ENCODE data around the gene ANKRD53. TPM values are rescaled to one million over a fixed set of nuclear protein-coding genes. Genes with fewer than 3 reads are reported as not detected.

Gene ANKRD53
- 0.51 and 0.74 TPM in 2 replicates for total RNA-seq

- peak; percentile 43 for DNase-seq
Measured at GRCh38 chr2:70978341-70979179, at the start of gene ANKRD53. TSS of gene ANKRD53 (plus strand) at chr2:70978630. CDS start at chr2:70978646, 16 bp downstream.

GRCh38 chr2:70930371-70931329, 47.8 kb upstream of the ANKRD53 start:
- no peak for DNase-seq

- DNase-seq = no peak
Measured at GRCh38 chr2:70931376-70932000, 46.9 kb upstream of the ANKRD53 start.

GRCh38 chr2:70932631-70933230, 45.7 kb upstream of the ANKRD53 start:
- DNase-seq = no peak

DNA sequence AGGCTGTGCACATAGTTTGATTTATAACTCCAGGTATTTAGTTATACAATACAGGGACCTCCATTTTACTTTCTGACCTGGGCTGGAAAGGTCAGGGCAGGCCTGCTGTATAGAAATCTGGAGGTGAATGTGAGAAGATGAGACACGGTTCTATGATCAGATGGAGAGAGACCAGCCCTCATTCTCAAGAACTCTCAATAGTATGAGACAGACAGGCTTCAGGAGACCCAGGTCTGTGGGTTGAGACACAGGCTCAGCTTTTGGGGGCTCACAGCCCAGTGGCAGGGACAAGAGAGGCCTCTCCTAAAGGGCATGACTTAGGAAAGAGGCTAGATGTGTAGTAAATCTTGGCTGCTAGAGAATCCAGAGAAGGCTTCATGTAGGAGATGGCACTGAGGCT, 43.4 kb upstream of the ANKRD53 start:
- DNase-seq = no peak

GRCh38 chr2:70935468-70936164, 42.8 kb upstream of the ANKRD53 start, which contains the start of gene ATP6V1B1:
TSS of gene ATP6V1B1 (plus strand) at chr2:70935900. CDS start at chr2:70935955, 55 bp downstream.
- no peak for DNase-seq

GRCh38 chr2:70936165-70936978, 42.1 kb upstream of the ANKRD53 start:
- no peak for DNase-seq

- no peak for DNase-seq
Measured at GRCh38 chr2:70936979-70937811, 41.2 kb upstream of the ANKRD53 start.

GRCh38 chr2:70937866-70938585, 40.4 kb upstream of the ANKRD53 start:
- no peak for DNase-seq

GRCh38 chr2:70938586-70938950, 39.9 kb upstream of the ANKRD53 start:
- no peak for DNase-seq

DNA sequence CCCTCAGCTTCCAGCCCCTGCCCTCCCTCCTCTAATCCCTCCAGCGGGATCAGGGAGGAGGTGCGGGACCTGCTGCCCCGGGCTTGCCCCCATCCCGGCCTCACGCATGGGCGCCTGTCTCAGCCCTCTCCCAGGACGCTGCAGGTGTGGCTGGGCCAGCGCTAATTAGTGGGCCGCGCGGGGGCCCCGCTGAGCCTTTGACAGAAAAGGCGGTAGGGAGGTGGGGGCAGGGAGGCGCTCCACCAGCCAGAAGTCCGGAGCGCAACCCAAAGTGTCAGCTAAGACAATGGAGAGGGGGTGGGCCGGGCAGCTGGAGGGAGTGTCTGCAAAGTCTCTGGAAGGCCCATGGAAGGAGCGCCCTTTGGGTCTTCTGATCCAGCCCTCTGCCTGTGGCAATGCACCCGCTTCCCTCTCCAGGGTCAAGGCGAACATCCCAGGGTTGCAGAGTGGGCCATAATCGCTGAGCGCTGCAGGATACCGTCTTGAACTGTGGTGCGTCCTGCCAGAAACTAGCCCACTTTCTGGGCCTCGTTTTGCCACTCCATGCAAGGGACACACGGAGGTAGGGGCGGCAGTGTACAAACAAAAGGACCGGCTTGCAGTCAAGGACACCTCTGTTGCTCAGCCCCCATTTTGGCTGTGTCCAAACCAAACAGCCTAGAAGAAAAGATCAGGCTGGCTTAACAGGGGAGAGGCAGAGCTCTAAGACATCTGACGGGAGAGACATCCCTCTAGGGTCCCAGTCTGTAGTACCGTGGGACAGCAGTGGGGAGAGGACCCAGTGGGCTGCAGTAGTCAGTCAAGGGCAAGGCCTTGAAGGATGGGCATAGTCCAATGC, 39.2 kb upstream of the ANKRD53 start:
- no peak for DNase-seq

GRCh38 chr2:70939839-70940580, 38.4 kb upstream of the ANKRD53 start:
- DNase-seq = no peak

DNA sequence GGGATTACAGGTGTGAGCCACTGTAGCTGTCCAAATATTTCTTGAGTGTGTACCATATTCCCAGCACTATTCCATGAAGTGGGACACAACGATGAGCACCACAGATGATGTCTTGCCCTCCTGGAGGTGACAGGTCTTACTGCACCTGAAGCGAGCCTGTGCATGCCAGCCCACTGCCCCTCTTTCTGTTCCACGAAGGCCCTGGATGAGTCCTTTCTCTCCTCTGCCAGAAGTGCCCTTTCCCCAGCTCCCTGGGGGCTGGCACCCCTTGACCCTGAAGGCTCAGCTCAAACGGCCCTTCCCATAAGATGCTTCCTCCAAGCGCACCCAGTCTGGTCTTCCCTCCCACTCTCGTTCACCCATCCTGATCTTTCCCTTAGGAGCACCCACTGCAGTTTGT, 37.2 kb upstream of the ANKRD53 start:
- no peak for DNase-seq

DNA sequence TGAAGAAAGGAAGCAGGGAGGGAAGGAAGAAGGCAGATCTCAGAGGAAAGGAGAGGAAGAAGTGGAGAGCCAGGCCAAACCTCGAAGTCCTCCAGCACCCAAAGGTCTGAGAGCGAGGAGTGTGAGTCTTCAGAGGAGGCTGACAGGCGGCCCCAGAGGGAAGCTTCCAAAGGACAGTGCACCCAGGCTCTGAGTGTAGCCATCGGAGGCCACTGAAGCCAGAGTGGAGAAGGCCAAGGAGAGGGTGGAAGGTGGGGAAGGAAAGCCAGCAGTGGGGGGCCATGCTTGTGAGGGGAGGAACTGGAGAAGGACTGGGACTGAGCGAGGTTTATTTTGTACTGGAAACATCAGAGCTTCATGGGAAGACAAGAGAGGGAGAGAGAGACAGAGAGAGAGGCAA, 36.7 kb upstream of the ANKRD53 start:
- no peak for DNase-seq

DNA sequence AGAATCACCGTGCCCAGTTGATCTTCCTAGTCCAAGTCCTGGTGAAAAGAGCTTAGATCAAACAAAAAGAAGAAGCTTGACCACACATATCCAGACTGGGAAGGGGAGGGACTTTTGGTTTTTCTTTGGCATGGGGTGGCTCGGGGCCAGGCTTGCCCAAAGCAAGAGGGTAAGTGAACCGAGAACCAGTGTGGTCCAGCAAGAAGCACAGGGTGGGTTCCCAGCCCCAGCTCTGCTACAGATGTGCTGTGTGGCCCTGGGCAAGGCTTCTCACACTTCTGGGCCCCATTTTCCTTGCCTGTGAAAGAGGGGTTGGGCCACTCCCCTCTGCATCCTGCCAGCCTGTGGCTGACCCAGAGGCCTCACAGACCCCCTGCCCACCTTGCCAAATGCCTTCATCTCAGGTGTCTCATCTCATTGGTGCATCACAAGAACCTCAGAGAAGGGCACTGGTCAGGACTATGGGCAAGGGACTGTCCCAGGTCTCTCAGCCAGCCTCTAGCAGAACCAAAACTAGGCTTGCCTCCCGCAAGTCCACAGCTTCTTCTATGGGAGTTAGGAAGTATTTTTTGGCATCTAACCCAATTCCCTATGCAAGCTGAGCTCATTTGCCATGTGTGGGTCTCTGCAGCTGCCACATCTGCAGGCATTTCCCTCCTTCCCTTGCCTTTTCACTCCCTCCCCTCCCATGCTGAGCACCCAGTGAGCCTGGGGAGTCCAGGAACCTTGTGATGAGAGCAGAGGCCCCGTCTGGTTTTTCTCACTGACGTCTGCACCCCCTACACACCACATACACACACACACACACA, 35.8 kb upstream of the ANKRD53 start:
- no peak for DNase-seq

GRCh38 chr2:70943205-70943871, 35.1 kb upstream of the ANKRD53 start:
- no peak for DNase-seq

All from dermis blood vessel endothelial cell (primary cell).